Panc1 (cell line): ENCODE measurements around the gene OR14C36. TPM values are rescaled to one million over a fixed set of nuclear protein-coding genes. Genes with fewer than 3 reads are reported as not detected.
"Not testable (repeated sequence)": the region's sequence is repeated elsewhere in the genome, so short reads cannot be mapped to it uniquely, and the experiment has no call there.

ENCODE experiments used
- ATAC-seq: fragments of 200-7000 bp; cut with Tn5 transposase; 2 replicates; pipeline ENCODE4 v1.9.1; 2020; ENCODE audit warnings: mild to moderate bottlenecking, moderate library complexity
- Bru-seq: library from RNA; stranded (reverse); fragments of 400-500 nt; gene quantifications from one replicate; lab custom pipeline; 2021; lab: Mats Ljungman, UMichigan
- BruChase-seq, 2 experiments: library from RNA; stranded (reverse); fragments of 400-500 nt; gene quantifications; one replicate each; lab custom pipeline; 2021; lab: Mats Ljungman, UMichigan
- BruUV-seq: library from RNA; stranded (reverse); fragments of 400-500 nt; replicated peaks from 2 replicates; lab custom pipeline; 2021; lab: Mats Ljungman, UMichigan
- CTCF ChIA-PET: fragments of 300-600 bp; sonication (Branson Sonifier 250); formaldehyde crosslinking; loops from one replicate; lab custom pipeline; 2022; ENCODE audit warnings: antibody characterized with exemption; lab: Charles Lee
- POLR2A ChIA-PET: fragments of 300-600 bp; sonication (Branson Sonifier 250); formaldehyde crosslinking; loops from one replicate; lab custom pipeline; 2022; ENCODE audit warnings: antibody characterized with exemption; lab: Charles Lee
- DNase-seq: peaks from one replicate; pipeline ENCODE4 v3.0.0-alpha.2; 2010; ENCODE audit warnings: low read depth, low spot score
- H3K27ac ChIP-seq: 2 replicates; pipeline ENCODE4 v1.5.1; 2011; ENCODE audit warnings: mild to moderate bottlenecking, low read length, inconsistent platforms
- H3K27me3 ChIP-seq: fragments of 200-500 bp; sonication (Bioruptor generic); 2 replicates; pipeline ENCODE4 v1.6.0; 2014; ENCODE audit warnings: low read length, inconsistent platforms; ENCODE audit not compliant: control insufficient read depth, insufficient read depth
- H3K36me3 ChIP-seq: fragments of 200-500 bp; sonication (Bioruptor generic); 2 replicates; pipeline ENCODE4 v1.5.1; 2014; ENCODE audit warnings: inconsistent platforms, mild to moderate bottlenecking, low read length, moderate library complexity; ENCODE audit not compliant: control insufficient read depth, insufficient read depth
- H3K4me1 ChIP-seq: 2 replicates; pipeline ENCODE4 v1.5.1; 2011; ENCODE audit warnings: inconsistent platforms, mild to moderate bottlenecking, low read length, moderate library complexity; ENCODE audit not compliant: control insufficient read depth, insufficient read depth
- H3K4me3 ChIP-seq, 2 experiments: 2 replicates each; pipeline ENCODE4 v1.5.1; 2011 to 2012; ENCODE audit warnings: low read depth in 2 of 2, low read length in 2 of 2, mild to moderate bottlenecking in 2 of 2, inconsistent platforms in 1 of 2, moderate library complexity in 1 of 2
- H3K9me3 ChIP-seq: fragments of 200-500 bp; sonication (Bioruptor generic); 2 replicates; pipeline ENCODE4 v1.5.1; 2014; ENCODE audit warnings: low read depth, mild to moderate bottlenecking, inconsistent platforms, low read length, moderate library complexity; ENCODE audit not compliant: control insufficient read depth, insufficient read depth
- POLR2AphosphoS5 ChIP-seq: IDR thresholded peaks from 2 replicates; pipeline ENCODE4 v1.6.1; 2012; ENCODE audit warnings: mild to moderate bottlenecking, low read depth, low read length, moderate library complexity
- SIN3A ChIP-seq: IDR thresholded peaks from 2 replicates; pipeline ENCODE4 v1.6.1; 2012; ENCODE audit warnings: low read depth, mild to moderate bottlenecking, low read length, moderate library complexity, borderline replicate concordance; ENCODE audit not compliant: insufficient read depth
- TCF7L2 ChIP-seq: IDR thresholded peaks from 2 replicates; pipeline ENCODE4 v1.6.1; 2011; ENCODE audit warnings: mild to moderate bottlenecking, low read depth, low read length, inconsistent platforms
- in situ Hi-C: cut with HindIII; loops from 2 replicates; pipeline ENCODE4 v1.10.0; 2016; ENCODE audit warnings: low sequenced_read_pairs, low pct_unique_long_range_greater_than_20kb
- intact Hi-C: fragments of 100-400 bp; cut with micrococcal nuclease; formaldehyde crosslinking; loops from one replicate; pipeline ENCODE4 v1.10.0; 2022; ENCODE audit not compliant: unreplicated experiment
- long read RNA-seq: library from polyadenylated mRNA; unstranded; transcript quantifications from one replicate; pipeline ENCODE4 v2.0.0, GENCODE V29; 2021; ENCODE audit not compliant: unreplicated experiment
- polyA plus RNA-seq: library from polyadenylated mRNA; unstranded; fragments of >200 nt; gene quantifications from one replicate; pipeline ENCODE4 v1.2.1, GENCODE V29; 2012; ENCODE audit warnings: missing spikeins; ENCODE audit not compliant: insufficient read length
- total RNA-seq: library from RNA; stranded (reverse); gene quantifications from one replicate; pipeline ENCODE4 v1.2.1, GENCODE V29; 2021; ENCODE audit not compliant: unreplicated experiment
- TF ChIP-seq, protein P1 (sequence below), 2 experiments: IDR thresholded peaks; 2 replicates each; pipeline ENCODE4 v1.6.1; 2011 to 2012; ENCODE audit warnings: low read depth in 2 of 2, control low read depth in 1 of 2, low read length in 1 of 2, mild to moderate bottlenecking in 1 of 2, moderate library complexity in 1 of 2; ENCODE audit not compliant: insufficient read depth in 1 of 2
- TF ChIP-seq, protein P2 (sequence below): fragments of 450-650 bp; IDR thresholded peaks from 2 replicates; pipeline ENCODE4 v1.5.1; 2017; ENCODE audit warnings: mild to moderate bottlenecking

Gene OR14C36
- total RNA-seq (not detected), Bru-seq, nascent RNA (not detected), BruChase-seq, experiment 1, labeled RNA remaining after a 2-hour chase (not detected), BruChase-seq, experiment 2, labeled RNA remaining after a 6-hour chase (not detected)
- not detected for polyA plus RNA-seq
- long read RNA-seq = 0 reads

DNA sequence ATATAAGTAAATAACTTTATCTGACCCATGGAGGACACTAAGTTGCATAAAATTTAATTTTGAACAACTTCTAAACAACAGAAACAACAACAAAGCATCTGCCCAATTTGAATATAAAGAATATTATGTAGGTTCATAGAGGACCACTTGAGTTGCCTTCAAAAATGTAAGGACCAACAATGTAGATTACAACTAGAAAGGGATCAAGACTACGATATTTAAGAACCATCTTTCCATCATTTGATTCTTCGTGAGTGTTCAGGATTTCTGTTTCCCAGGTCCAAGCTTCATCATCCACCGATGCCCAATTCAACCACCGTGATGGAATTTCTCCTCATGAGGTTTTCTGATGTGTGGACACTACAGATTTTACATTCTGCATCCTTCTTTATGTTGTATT is at the start of gene OR14C36:
OR14C36 (plus strand) TSS at position 301 of the 400 bp plus-strand sequence; CDS start at position 301, 0 bp downstream.
- DNase-seq (no peak), ATAC-seq (no peak)
- Histone ChIP-seq H3K27ac (no peak within 1 kb of the TSS), H3K9me3 (no peaks in the 10 kb centered on the region), H3K4me3 (no peak within 1 kb of the TSS), H3K4me1 (no peaks in the 10 kb centered on the region), H3K27me3 (no peaks in the 10 kb centered on the region), H3K36me3 (no peaks in the 10 kb centered on the region)
- ChIA-PET CTCF (no interaction called here), POLR2A (no interaction called here)
- no TSS peak for BruUV-seq
- no peak for TF ChIP-seq SIN3A
- TF ChIP-seq POLR2AphosphoS5 = no peak
- in situ Hi-C loops (no loop called here), intact Hi-C loops (no loop called here)

DNA sequence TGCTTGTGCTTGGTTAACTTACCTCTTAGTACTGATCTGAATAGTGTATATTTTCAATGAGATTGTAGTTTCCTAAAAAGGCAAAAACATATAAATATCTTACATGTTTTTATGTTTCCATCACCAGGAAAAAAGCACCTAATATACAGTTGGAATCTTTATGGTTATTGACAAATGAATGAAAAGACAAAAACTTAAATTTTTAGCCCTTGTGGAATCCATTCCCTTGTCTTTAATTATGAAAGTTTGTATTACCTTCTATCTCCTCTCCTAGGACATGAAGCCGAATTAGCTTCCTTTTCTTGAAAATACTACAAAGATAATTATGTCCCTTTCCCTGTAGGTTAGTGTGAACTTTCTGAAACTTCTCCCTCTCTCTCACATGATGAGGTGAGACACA is 45.3 kb upstream of the OR14C36 start, which contains the start of gene OR2T12:
OR2T12 (minus strand) TSS at position 101 of the 400 bp plus-strand sequence. CDS start 7,846 bp downstream, outside the sequence.
- ATAC-seq = no peak
- H3K4me1 ChIP-seq = no peaks in the 10 kb centered on the region
- intact Hi-C loops (no loop called here), in situ Hi-C loops (no loop called here)
- CTCF ChIA-PET = no interaction called here
- H3K9me3 ChIP-seq = no peaks in the 10 kb centered on the region
- H3K27ac ChIP-seq = no peak within 1 kb of the TSS
- no TSS peak for BruUV-seq
- DNase-seq = no peak
- no peaks in the 10 kb centered on the region for H3K36me3 ChIP-seq
- POLR2A ChIA-PET = no interaction called here
- H3K27me3 ChIP-seq = no peaks in the 10 kb centered on the region
- TF ChIP-seq TCF7L2 = no peak
- no peak for TF ChIP-seq SIN3A
- no peak within 1 kb of the TSS for H3K4me3 ChIP-seq

GRCh38 chr1:248305672-248306071 is 42.9 kb upstream of the OR14C36 start:
- BruUV-seq, intact Hi-C loops: not testable (repeated sequence)

DNA sequence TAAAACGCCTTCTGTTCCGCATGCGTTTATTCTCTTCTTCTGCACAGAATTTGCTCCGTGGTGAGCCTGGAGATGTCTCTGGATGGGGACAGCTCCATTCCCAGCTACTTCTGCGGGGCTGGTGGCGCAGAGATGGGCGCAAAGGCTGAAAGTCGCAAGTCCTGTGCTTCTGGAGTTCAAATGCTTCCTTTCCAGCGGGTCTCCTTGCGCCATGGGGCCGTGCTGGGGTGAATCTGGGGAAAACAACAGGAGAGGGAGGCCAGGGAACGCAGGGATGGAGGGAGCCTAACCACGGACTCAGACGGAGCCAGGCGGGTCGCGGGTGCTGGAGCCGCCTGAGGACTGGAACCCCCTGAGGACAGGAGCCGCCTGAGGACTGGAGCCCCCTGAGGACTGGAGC is 42.5 kb upstream of the OR14C36 start:
- CTCF ChIA-PET = no interaction called here

More at GRCh38 chr1:248305672-248306071, 42.9 kb upstream of the OR14C36 start:
- ATAC-seq, POLR2A ChIA-PET, in situ Hi-C loops, H3K27ac ChIP-seq, H3K9me3 ChIP-seq, H3K4me1 ChIP-seq, CTCF ChIA-PET, H3K36me3 ChIP-seq, H3K4me3 ChIP-seq, H3K27me3 ChIP-seq, DNase-seq: not testable (repeated sequence)

More for the DNA sequence above, 42.5 kb upstream of the OR14C36 start:
- no peak overlapping the region for H3K27ac ChIP-seq
- DNase-seq (no peak), ATAC-seq (no peak)
- POLR2A ChIA-PET = no interaction called here
- H3K27me3 ChIP-seq = no peaks in the 10 kb centered on the region
- H3K36me3 ChIP-seq = no peaks in the 10 kb centered on the region
- H3K9me3 ChIP-seq = no peaks in the 10 kb centered on the region
- TF ChIP-seq, protein P1, sequence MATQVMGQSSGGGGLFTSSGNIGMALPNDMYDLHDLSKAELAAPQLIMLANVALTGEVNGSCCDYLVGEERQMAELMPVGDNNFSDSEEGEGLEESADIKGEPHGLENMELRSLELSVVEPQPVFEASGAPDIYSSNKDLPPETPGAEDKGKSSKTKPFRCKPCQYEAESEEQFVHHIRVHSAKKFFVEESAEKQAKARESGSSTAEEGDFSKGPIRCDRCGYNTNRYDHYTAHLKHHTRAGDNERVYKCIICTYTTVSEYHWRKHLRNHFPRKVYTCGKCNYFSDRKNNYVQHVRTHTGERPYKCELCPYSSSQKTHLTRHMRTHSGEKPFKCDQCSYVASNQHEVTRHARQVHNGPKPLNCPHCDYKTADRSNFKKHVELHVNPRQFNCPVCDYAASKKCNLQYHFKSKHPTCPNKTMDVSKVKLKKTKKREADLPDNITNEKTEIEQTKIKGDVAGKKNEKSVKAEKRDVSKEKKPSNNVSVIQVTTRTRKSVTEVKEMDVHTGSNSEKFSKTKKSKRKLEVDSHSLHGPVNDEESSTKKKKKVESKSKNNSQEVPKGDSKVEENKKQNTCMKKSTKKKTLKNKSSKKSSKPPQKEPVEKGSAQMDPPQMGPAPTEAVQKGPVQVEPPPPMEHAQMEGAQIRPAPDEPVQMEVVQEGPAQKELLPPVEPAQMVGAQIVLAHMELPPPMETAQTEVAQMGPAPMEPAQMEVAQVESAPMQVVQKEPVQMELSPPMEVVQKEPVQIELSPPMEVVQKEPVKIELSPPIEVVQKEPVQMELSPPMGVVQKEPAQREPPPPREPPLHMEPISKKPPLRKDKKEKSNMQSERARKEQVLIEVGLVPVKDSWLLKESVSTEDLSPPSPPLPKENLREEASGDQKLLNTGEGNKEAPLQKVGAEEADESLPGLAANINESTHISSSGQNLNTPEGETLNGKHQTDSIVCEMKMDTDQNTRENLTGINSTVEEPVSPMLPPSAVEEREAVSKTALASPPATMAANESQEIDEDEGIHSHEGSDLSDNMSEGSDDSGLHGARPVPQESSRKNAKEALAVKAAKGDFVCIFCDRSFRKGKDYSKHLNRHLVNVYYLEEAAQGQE (IDR thresholded peaks at IDR 0.05; ENCODE audit: insufficient read depth in 1 of 2, low read depth in 2 of 2, low read length in 1 of 2) = no peak
- TF ChIP-seq, protein P2, sequence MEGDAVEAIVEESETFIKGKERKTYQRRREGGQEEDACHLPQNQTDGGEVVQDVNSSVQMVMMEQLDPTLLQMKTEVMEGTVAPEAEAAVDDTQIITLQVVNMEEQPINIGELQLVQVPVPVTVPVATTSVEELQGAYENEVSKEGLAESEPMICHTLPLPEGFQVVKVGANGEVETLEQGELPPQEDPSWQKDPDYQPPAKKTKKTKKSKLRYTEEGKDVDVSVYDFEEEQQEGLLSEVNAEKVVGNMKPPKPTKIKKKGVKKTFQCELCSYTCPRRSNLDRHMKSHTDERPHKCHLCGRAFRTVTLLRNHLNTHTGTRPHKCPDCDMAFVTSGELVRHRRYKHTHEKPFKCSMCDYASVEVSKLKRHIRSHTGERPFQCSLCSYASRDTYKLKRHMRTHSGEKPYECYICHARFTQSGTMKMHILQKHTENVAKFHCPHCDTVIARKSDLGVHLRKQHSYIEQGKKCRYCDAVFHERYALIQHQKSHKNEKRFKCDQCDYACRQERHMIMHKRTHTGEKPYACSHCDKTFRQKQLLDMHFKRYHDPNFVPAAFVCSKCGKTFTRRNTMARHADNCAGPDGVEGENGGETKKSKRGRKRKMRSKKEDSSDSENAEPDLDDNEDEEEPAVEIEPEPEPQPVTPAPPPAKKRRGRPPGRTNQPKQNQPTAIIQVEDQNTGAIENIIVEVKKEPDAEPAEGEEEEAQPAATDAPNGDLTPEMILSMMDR = no peak
- TF ChIP-seq TCF7L2 (no peak), SIN3A (no peak), POLR2AphosphoS5 (no peak)
- BruUV-seq = no TSS peak
- in situ Hi-C loops = no loop called here
- H3K4me3 ChIP-seq = no peak overlapping the region
- intact Hi-C loops = no loop called here
- H3K4me1 ChIP-seq = no peaks in the 10 kb centered on the region
